ENCODE results near the gene GRK7. TPM values are rescaled to one million over a fixed set of nuclear protein-coding genes. Genes with fewer than 3 reads are reported as not detected.

Gene GRK7
- total and polyA plus RNA-seq, 2 of the 13 experiments (the other 11 are each of a cell fraction or from before 2014, with no cell fraction given), result not detected

GRCh38 chr3:141735770-141736465 lies 27.3 kb upstream of the GRK7 start (continued):
- no peak for TF ChIP-seq ZNF562 (CRISPR knock-in tag; IDR thresholded peaks at IDR 0.05; ENCODE audit: borderline replicate concordance)
- no peak for TF ChIP-seq ZNF136 (CRISPR knock-in tag; IDR thresholded peaks at IDR 0.05; ENCODE audit: low read depth)
- no peak for TF ChIP-seq ZNF431 (CRISPR knock-in tag; IDR thresholded peaks at IDR 0.05; ENCODE audit: borderline replicate concordance, low read depth)
- TF ChIP-seq YEATS2 (CRISPR knock-in tag; IDR thresholded peaks at IDR 0.05; ENCODE audit: borderline replicate concordance), result 0 out of 2 replicates have a peak, but pooled peaks have one; percentile 26
- no peak for TF ChIP-seq ZIK1 (CRISPR knock-in tag; IDR thresholded peaks at IDR 0.05; ENCODE audit: borderline replicate concordance, low read depth)
- no peak for TF ChIP-seq ATF1 (CRISPR knock-in tag; IDR thresholded peaks at IDR 0.05)
- TF ChIP-seq PHF5A (CRISPR knock-in tag; IDR thresholded peaks at IDR 0.05; ENCODE audit: low read depth, unreplicated experiment), result no peak
- no peak for TF ChIP-seq TCF7L2 (IDR thresholded peaks at IDR 0.05; ENCODE audit: low read depth, low read length)
- TF ChIP-seq SALL2 (CRISPR knock-in tag; IDR thresholded peaks at IDR 0.05), result 0 out of 2 replicates have a peak, but pooled peaks have one; percentile 23
- TF ChIP-seq ZNF260 (CRISPR knock-in tag; IDR thresholded peaks at IDR 0.05; ENCODE audit: borderline replicate concordance, low read depth), result no peak
- no peak for TF ChIP-seq CENPX (CRISPR knock-in tag; IDR thresholded peaks at IDR 0.05)
- TF ChIP-seq ZFP90 (CRISPR knock-in tag; IDR thresholded peaks at IDR 0.05; ENCODE audit: borderline replicate concordance), result no peak
- TF ChIP-seq POGZ (CRISPR knock-in tag; IDR thresholded peaks at IDR 0.05), result no peak
- peak; percentile 19; the same call in 1 of the 2 replicates for TF ChIP-seq RCOR2 (CRISPR knock-in tag; IDR thresholded peaks at IDR 0.05)
- no peak for TF ChIP-seq HHEX (CRISPR knock-in tag; IDR thresholded peaks at IDR 0.05)
- TF ChIP-seq RXRB (CRISPR knock-in tag; IDR thresholded peaks at IDR 0.05; ENCODE audit: borderline replicate concordance), result 0 out of 2 replicates have a peak, but pooled peaks have one; percentile 19
- TF ChIP-seq ZNF432 (CRISPR knock-in tag; IDR thresholded peaks at IDR 0.05; ENCODE audit: borderline replicate concordance), result no peak
- TF ChIP-seq SETDB1 (CRISPR knock-in tag; IDR thresholded peaks at IDR 0.05; ENCODE audit: borderline replicate concordance), result no peak
- TF ChIP-seq RXRA (CRISPR knock-in tag; IDR thresholded peaks at IDR 0.05), result no peak
- TF ChIP-seq ZFP82 (CRISPR knock-in tag; IDR thresholded peaks at IDR 0.05; ENCODE audit: borderline replicate concordance), result no peak
- TF ChIP-seq ZBTB3 (CRISPR knock-in tag; IDR thresholded peaks at IDR 0.05; ENCODE audit: borderline replicate concordance, low read depth), result no peak
- no peak for TF ChIP-seq ZNF709 (CRISPR knock-in tag; IDR thresholded peaks at IDR 0.05)
- TF ChIP-seq MYNN (CRISPR knock-in tag; IDR thresholded peaks at IDR 0.05; ENCODE audit: low read depth), result no peak
- no peak for TF ChIP-seq SP1 (IDR thresholded peaks at IDR 0.05)
- no peak for TF ChIP-seq SP1 (CRISPR knock-in tag; IDR thresholded peaks at IDR 0.05)
- TF ChIP-seq ZNF441 (CRISPR knock-in tag; IDR thresholded peaks at IDR 0.05; ENCODE audit: borderline replicate concordance), result no peak
- TF ChIP-seq HNF4A (CRISPR knock-in tag; IDR thresholded peaks at IDR 0.05), result no peak
- TF ChIP-seq MAFF (IDR thresholded peaks at IDR 0.05; ENCODE audit: low read depth, low read length), result no peak
- no peak for TF ChIP-seq WIZ (CRISPR knock-in tag; IDR thresholded peaks at IDR 0.05)
- no peak for TF ChIP-seq ZNF891 (CRISPR knock-in tag; IDR thresholded peaks at IDR 0.05)
- TF ChIP-seq ZFP36 (IDR thresholded peaks at IDR 0.05; ENCODE audit: borderline replicate concordance, low read depth, low read length, partially characterized antibody), result no peak
- no peak for TF ChIP-seq ZNF343 (CRISPR knock-in tag; IDR thresholded peaks at IDR 0.05)
- peak; percentile 34; the same call in 1 of the 2 replicates for TF ChIP-seq RARA (CRISPR knock-in tag; IDR thresholded peaks at IDR 0.05)
- no peak for TF ChIP-seq ZNF674 (CRISPR knock-in tag; IDR thresholded peaks at IDR 0.05; ENCODE audit: low read depth)
